ENCODE measurements around the gene ABCC12.

DNA sequence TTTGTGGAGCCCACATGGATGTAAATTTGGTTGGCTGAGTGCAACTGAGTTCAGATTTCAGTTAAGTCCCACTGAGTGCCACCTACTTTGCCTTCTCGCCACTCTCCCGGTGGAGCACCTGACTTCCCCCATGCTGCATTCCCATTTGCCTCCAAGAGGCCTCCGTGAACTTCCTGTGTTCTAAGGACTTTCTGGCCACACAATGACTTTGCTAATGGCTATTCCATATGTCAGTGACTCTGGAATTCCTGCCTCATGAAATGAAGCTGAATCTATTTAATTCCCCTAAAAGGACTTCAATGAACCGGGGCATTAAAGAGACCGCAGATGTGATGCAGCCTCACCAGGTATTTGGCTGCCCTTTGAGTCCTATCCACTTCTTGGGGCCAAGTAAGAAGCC is 29.9 kb downstream of the ABCC12 start:
- TF ChIP-seq, protein P1, sequence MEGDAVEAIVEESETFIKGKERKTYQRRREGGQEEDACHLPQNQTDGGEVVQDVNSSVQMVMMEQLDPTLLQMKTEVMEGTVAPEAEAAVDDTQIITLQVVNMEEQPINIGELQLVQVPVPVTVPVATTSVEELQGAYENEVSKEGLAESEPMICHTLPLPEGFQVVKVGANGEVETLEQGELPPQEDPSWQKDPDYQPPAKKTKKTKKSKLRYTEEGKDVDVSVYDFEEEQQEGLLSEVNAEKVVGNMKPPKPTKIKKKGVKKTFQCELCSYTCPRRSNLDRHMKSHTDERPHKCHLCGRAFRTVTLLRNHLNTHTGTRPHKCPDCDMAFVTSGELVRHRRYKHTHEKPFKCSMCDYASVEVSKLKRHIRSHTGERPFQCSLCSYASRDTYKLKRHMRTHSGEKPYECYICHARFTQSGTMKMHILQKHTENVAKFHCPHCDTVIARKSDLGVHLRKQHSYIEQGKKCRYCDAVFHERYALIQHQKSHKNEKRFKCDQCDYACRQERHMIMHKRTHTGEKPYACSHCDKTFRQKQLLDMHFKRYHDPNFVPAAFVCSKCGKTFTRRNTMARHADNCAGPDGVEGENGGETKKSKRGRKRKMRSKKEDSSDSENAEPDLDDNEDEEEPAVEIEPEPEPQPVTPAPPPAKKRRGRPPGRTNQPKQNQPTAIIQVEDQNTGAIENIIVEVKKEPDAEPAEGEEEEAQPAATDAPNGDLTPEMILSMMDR (IDR thresholded peaks at IDR 0.05; ENCODE audit: low read depth, low read length, missing input control): no peak
- TF ChIP-seq RAD21 (IDR thresholded peaks at IDR 0.05) (no peak), JUND (IDR thresholded peaks at IDR 0.05) (no peak), YY1 (IDR thresholded peaks at IDR 0.05) (no peak), EGR1 (IDR thresholded peaks at IDR 0.05; ENCODE audit: low read depth in 2 of 2) (no peak), HNF4G (IDR thresholded peaks at IDR 0.05) (no peak), TAF1 (conservative IDR thresholded peaks at IDR 0.05) (no peak), SP1 (IDR thresholded peaks at IDR 0.05) (no peak), FOXA1 (IDR thresholded peaks at IDR 0.05) (no peak)
- TF ChIP-seq, protein P2, sequence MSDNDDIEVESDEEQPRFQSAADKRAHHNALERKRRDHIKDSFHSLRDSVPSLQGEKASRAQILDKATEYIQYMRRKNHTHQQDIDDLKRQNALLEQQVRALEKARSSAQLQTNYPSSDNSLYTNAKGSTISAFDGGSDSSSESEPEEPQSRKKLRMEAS (IDR thresholded peaks at IDR 0.05): no peak
- TF ChIP-seq, protein P3, sequence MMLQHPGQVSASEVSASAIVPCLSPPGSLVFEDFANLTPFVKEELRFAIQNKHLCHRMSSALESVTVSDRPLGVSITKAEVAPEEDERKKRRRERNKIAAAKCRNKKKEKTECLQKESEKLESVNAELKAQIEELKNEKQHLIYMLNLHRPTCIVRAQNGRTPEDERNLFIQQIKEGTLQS (IDR thresholded peaks at IDR 0.05): no peak
- TF ChIP-seq, protein P4, sequence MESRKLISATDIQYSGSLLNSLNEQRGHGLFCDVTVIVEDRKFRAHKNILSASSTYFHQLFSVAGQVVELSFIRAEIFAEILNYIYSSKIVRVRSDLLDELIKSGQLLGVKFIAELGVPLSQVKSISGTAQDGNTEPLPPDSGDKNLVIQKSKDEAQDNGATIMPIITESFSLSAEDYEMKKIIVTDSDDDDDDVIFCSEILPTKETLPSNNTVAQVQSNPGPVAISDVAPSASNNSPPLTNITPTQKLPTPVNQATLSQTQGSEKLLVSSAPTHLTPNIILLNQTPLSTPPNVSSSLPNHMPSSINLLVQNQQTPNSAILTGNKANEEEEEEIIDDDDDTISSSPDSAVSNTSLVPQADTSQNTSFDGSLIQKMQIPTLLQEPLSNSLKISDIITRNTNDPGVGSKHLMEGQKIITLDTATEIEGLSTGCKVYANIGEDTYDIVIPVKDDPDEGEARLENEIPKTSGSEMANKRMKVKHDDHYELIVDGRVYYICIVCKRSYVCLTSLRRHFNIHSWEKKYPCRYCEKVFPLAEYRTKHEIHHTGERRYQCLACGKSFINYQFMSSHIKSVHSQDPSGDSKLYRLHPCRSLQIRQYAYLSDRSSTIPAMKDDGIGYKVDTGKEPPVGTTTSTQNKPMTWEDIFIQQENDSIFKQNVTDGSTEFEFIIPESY (IDR thresholded peaks at IDR 0.05): no peak
